NOMO-1 treated with DMSO at 0.1 percent for 48 hours (cell line): ENCODE measurements around the gene BPTF.
"Not testable (repeated sequence)": the region's sequence is repeated elsewhere in the genome, so short reads cannot be mapped to it uniquely, and the experiment has no call there.

Source experiments
- DNase-seq: peaks from one replicate; lab custom pipeline; 2025; ENCODE audit not compliant: unreplicated experiment; lab: John Stamatoyannopoulos, UW

Gene BPTF

DNA sequence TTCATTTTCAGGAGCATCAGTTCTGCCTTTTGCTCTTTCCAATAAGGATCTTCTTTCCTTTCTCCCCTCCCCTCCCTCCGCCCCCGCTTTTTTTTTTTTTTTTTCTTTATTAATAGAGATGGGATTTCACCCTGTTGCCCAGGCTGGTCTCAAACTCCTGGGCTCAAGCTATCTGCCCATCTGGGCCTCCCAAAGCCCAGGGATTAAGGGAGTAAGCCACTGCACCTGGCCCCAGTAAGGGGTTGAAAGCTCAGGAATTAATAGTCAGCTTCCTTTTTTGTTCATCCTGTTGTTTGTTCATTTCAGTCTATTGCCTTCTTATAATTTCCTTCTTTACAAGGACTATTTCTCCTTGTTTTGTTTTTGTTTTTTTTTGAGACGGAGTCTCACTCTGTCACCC, 178.9 kb downstream of the BPTF start:
- DNase-seq: no peak

DNA sequence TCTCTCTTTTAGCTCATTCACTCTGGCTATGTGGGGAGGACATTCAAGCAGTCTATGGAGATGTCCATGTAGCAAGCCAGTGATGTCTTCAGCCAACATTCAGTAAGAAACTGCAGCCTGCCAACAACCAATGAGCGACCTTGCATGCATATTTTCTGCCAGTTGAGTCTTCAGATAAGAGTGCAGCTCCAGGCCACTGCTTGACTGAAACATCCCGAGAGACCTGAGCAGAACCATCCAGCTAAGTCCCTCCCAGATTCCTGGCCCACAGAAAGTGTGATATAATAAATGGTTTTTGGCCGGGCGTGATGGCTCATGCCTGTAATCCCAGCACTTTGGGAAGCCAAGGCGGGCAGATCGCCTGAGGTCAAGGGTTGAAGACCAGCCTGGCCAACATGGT, 181.5 kb downstream of the BPTF start:
- no peak for DNase-seq

DNA sequence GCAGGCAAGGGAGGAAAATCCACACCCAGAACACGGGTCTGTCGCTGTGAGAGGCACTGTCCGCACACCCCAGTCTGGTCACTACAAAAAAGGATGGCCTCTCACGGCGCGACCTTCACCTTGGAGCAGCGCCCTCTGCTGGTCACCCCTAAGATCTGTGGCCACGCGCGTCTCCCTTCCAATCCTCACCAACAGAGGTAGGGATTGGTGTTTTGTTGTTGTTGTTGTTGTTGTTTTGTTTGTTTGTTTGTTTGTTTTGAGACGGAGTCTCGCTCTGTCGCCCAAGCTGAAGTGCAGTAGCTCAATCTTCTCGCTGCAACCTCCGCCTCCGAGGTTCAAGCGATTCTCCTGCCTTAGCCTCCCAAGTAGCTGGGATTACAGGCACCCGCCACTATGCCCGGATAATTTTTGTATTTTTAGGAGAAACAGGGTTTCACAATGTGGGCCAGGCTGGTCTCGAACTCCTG, 185.9 kb downstream of the BPTF start:
- DNase-seq: peak; percentile 53

DNA sequence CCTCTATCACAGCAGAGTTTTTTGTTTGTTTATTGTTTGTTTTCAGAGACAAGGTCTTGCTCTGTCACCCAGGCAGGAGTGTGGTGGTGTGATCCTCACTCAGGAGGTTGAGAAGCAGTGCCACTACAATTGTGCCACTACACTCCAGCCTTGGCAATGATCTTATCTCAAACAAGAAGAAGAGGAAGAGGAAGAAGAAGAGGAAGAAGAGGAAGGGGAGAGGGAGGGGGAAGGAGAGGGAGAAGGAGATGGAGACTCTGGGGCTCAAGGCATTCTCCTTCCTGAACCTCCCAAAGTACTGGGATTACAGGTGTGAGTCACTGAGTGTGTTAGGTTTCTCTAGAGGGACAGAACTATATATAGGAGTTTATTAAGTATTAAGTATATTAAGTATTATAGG, 188.1 kb downstream of the BPTF start:
- no peak for DNase-seq

DNA sequence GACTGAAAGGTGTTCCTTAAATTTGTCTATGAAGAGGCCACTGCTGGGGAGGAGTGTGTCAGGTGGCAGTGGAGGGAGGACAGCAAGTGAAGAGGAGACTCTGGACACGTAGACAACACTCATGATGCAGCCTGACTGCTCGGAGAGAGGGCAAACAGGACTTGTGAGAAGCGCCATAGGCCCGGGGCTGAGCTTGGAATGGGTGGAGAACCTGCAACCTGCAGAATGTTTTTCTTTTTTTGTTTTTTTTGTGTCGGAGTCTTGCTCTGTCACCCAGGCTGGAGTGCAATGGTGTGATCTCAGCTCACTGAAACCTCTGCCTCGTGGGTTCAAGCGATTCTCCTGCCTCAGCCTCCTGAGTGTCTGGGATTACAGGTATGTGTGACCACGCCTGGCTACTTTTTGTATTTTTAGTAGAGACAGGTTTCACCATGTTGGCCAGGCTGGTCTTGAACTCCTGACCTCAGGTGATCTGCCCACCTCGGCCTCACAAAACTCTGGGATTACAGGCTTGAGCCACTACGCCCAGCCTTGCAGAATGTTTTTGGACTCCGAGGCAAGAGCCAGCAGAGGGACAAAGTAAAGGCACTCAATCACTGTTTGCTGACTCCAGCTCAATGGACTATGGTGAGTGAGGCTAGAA, 189.9 kb downstream of the BPTF start:
- DNase-seq: no peak

DNA sequence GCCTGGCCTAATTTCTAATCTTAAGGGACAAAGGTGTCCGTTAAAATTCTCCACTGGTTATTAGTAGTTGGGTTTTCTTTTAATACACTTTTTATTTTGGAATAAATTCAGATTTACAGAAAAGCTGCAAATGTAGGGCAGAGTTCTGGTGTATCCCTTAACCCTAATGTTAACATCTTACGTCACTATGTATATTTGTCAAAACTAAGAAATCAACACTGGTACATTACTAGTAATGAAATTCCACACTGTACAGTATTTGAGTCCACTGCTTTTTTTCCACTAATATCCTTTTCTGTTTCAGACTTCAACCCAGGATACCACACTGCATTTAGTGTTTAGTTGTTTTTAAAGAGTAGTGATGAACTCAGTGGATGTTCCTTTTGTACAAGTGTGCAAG, 191.5 kb downstream of the BPTF start:
- DNase-seq: no peak

DNA sequence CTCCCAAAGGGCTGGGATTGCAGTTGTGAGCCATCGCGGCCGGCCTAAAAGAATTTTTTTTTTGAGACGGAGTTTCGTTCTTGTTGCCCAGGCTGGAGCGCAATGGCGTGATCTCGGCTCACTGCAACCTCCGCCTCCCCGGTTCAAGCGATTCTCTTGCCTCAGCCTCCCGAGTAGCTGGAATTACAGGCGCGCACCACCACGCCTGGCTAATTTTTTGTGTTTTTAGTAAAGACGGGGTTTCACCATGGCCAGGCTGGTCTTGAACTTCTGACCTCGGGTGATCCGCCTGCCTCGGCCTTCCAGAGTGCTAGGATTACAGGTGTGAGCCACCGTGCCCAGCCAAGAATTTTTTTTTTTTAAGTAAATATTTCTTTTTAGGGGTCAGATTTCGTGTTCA, 193.2 kb downstream of the BPTF start:
- not testable (repeated sequence) for DNase-seq

DNA sequence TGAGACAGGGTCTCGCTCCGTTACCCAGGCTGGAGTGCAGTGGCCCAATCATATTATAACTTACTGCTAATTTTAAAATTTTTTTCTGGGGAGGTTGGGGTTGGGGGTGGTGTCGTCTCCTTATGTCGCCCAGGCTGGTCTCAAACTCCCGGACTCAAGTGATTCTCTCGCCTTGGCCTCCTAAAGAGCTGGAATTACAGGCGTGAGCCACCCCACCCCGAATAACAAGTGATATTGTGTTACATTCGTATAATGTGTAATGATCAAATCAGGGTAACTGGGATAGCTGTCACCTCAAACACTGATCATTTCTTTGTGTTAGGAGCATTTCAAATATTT, 194.0 kb downstream of the BPTF start:
- no peak for DNase-seq

DNA sequence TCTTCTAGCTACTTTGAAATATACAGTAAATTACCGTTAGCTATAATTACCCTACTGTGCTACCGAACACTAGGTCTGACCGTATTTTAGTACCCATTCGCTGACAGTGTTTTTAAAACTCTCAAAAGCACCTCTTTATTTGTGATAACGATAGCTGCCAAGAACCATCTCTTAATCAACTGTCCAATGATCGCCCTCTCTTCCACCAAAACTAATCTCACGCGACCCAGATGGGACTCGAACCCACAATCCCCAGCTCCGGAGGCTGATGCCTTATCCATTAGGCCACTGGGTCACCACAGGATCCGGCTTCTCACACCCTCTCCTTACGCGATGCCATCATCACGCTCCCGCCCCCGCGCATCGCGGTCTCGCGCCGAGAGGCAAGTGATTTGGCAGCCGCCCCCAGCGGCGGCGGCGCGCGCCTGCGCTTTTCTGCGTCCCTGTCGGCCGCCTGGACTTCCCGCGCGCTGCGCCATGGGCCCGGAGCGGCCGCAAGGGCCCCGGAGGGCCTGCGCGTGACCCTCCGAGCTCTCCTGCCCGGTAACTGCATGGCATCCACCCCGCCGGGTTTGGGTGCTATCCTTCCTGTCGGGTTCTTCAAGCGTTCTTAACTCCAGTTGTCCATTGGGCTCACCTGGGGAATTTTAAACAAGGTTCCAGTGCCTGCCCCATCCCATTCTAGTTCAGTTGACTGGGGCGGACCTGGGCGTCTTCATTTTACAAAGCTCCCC, 194.5 kb downstream of the BPTF start:
- DNase-seq: peak; percentile 88

DNA sequence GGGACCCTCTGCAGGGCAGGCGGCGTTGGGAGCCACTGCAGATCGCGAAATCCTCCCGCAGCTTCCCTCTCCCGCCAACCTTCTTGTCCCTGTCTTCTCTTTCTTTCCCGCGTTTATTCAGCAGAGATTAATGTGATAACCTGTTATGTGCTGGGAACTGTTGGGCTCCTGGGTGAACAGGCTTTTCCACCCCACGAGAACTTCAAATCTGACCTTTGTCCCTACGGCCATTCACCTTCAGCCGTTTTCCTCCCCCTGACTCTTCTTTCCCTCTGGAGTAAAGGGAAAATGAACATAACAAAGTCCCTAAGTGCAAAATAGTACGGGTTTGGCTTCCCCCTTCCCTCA, 195.1 kb downstream of the BPTF start:
- no peak for DNase-seq

DNA sequence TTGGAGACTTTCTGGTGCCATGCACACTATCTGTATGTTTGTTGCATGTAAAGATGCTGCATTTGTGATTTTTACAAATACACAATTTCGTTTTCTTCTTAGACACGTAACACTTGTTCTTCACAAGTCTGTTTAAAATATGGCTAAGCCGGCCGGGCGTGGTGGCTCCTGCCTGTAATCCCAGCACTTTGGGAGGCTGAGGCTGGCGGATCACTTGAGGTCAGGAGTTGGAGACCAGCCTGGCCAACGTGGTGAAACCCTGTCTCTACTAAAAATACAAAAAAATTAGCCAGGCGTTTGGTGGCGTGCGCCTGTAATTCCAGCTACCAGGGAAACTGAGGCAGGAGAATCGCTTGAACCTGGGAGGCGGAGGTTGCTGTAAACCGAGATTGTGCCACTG, 195.5 kb downstream of the BPTF start:
- DNase-seq: not testable (repeated sequence)

DNA sequence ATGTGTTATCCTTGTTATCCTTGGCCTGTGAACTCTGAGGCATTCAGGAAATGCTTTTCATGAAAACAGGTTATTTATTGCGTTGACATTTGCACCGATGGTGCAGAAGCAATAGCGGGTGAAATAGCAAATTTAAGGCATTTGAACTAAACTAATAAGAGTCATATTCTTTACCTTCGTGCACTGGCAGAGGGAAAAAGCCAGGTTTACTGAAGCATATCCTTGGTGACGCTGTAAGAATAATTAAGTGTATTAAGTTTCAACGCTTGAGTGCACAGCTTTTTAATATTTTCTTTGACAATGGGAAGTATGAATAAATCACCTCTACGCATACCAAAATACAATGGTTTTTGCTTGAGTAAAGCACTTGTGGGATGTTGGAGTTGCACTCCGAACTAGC, 196.7 kb downstream of the BPTF start:
- no peak for DNase-seq

DNA sequence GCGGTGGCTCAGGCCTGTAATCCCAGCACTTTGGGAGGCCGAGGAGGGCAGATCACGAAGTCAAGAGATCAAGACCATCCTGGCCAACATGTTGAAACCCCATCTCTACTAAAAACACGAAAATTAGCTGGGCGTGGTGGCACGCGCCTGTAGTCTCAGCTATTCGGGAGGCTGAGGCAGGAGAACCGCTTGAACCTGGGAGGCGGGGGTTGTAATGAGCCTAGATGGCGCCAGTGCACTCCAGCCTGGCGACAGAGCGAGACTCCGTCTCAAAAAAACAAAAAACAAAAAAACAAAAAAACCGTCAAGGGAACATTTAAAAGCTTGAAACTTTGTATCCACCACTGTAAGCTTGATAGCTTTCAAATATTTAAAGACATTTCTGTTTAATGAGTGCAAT, 197.2 kb downstream of the BPTF start:
- not testable (repeated sequence) for DNase-seq

DNA sequence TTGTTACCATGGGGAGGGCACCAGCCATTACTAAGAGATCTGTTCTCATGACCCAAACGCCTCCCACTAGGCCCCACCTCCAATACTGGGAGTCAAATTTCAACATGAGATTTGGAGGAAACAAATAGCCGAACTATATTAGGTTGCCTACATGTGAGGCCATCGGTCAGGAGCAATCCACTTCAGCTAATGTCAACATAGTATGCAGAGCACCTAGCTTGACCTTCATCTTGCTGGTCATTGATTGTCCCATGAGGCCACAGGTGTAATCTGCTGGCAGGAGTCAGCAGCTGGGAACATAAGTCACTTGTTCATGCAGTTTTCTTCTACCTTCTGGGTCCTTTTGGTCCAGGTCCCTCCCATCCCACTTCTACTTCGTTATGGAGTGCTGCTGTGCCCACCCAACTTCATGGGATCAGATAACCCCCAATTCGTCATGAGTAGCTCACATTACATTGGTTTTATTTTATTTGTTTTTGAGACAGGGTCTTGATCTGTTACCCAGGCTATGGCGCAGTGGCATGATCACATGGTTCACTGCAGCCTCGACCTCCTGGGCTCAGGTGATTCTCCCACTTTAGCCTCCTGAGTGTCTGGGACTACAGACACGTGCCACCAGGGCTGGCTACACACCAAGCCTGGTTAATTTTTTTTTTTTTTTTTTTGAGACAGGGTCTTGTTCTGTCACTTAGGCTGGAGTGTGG, 204.4 kb downstream of the BPTF start:
- DNase-seq: no peak
